GM18505 (cell line): Measurements from ENCODE around the gene ADAP1.

Experiments
- ATAC-seq: cut with Tn5 transposase; IDR thresholded peaks from one replicate; pipeline ENCODE4 v1.9.1; 2021; ENCODE audit not compliant: unreplicated experiment
- POLR2A ChIP-seq: IDR thresholded peaks from 4 replicates; pipeline ENCODE4 v1.6.1; 2011; ENCODE audit warnings: borderline replicate concordance; ENCODE audit not compliant: insufficient read depth, insufficient read length; ENCODE audit errors: extremely low read depth

The ADAP1 gene

DNA sequence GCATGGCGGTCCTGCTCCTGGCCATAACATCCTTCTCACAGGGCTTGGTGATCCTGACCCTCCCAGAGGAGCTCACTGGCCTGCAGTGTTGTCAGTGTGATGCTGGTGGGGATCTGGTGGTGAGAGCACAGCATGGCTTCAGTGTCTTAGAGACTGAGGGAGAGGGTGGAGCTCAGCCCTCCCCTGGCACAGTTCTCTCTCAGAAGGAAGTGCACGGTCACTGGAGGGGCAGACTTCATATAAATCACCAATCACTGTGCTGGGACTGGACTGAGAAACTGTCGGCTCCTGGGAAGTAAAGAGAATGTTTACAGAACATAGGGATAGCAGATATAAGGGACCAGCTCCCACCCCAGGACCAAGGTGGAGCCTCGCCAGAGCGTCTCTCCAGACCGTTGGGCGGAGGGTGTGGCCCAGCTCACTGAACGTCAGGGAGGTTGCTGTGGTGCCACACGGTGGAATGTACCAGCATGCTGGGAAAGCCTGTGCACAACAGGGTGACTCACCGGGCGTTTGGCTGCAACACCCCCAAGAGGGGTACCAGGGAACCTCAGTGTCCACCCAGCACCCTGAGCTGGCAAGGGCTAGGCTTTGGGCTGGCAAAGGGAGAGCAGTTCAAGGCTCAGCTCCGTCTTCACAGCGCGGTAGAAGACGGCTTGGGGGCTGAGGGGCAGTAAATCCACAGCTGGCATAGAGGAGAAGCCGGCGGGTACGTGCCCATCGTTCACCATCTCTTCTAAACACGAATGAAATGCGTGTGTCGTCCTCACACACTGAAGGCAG, 86.9 kb downstream of the ADAP1 start:
- no peak for TF ChIP-seq POLR2A
- ATAC-seq, result no peak

DNA sequence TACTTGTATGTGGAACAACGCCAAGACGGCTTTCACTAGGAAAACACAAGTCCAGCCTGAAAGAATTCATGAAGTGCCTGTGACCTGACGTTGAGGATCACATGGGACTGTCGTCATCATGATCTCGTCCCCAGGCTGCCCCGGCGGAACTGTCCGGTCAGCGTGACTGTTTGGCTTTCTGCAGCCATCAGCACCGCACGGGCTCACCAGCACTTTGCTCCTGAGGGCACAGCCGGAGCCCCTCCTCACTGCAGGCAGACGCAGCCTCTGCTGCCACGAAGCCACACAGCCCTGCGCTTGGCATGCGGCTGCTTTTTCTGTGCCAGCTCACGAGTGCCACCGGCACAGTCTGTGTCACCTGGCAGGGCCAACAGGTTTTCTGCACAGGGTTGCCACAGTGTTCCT, 87.5 kb downstream of the ADAP1 start:
- no peak for TF ChIP-seq POLR2A
- no peak for ATAC-seq

DNA sequence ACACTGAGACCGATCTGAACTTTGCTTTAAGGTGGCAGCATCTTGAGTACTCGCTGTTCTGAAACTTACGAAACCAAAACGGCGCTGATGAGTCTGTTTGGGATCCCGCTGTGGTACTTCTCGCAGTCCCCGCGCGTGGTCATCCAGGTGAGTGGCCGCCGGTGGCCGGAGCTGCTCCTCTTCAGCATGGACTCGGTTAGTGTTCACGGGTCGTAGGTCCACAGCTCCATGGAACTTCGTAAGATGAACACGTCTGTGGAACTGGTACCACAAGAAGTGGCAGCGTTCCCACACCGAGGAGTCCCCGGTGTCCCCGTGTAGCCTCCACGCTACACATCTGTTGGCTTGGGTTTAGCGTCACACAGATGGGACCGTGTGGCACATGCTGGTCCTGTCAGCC, 88.6 kb downstream of the ADAP1 start:
- no peak for TF ChIP-seq POLR2A
- no peak for ATAC-seq

DNA sequence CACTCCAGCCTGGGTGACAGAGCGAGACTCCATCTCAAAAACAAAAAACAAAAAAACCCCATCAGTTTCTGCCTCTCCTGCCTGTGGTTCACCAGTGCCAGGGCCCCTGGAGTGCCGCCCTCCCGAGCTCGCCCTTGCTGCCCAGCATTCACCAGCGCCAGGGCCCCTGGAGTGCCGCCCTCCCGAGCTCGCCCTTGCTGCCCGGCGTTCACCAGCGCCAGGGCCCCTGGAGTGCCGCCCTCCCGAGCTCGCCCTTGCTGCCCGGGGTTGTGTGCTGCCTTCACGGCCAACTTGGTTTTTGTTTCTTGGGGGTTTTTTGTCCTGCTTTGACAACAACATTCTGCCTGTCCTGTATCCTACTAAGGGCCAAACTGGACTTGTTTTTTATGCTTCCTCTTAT, 91.4 kb downstream of the ADAP1 start:
- no peak for ATAC-seq
- no peak for TF ChIP-seq POLR2A

DNA sequence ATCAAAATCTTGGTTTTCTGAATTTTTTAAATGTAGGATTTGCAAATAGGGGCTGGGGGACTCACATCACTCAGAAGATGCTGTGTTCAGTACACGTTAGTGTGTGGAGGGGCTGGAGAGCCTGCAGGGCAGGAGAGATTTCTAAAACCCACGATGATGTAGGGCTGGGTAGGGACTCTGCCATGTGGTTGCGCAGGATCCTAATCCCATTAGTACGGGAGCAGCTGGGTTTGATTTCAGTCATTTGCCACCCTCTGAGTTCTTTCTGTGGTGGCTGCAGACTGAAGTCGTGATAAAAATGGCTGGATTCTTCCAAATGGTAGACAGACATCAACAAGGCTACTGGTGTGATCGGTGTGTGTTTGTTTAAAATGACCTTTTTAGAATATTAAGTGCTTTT, 92.3 kb downstream of the ADAP1 start:
- no peak for ATAC-seq
- TF ChIP-seq POLR2A, result no peak

DNA sequence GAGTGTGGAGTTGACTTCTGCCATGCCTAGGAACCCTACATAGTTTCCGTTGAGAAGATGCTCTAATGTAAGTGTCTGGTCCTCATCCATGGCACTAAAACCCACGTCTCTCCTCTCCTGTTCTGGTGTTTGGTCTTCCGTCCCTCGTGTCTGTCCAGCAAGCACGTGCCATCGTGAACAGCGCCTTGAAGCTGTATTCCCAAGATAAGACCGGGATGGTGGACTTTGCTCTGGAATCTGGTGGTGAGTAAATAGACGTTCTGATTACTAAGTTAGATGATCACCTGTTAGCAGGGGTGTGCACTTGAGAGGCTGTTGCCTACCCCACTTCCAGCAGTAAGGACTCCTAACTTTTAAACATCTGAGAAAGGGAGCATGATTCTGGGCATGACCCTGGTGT, 93.3 kb downstream of the ADAP1 start:
- TF ChIP-seq POLR2A, result no peak
- ATAC-seq, result no peak

DNA sequence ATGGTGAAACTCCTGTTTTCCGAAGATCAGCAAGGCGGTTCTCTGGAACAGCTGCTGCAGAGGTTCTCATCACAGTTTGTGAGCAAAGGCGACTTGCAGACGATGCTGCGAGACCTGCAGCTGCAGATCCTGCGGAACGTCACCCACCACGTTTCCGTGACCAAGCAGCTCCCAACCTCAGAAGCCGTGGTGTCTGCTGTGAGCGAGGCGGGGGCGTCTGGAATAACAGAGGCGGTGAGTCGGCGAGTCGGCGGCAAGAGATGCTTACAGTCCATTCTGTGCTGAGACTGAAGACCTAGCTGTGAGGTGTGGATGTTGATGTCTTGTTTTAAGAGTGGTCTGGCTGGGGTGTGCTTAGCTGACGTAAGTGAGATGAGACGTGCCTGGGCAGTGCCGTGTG, 94.3 kb downstream of the ADAP1 start:
- no peak for TF ChIP-seq POLR2A
- ATAC-seq, result no peak

DNA sequence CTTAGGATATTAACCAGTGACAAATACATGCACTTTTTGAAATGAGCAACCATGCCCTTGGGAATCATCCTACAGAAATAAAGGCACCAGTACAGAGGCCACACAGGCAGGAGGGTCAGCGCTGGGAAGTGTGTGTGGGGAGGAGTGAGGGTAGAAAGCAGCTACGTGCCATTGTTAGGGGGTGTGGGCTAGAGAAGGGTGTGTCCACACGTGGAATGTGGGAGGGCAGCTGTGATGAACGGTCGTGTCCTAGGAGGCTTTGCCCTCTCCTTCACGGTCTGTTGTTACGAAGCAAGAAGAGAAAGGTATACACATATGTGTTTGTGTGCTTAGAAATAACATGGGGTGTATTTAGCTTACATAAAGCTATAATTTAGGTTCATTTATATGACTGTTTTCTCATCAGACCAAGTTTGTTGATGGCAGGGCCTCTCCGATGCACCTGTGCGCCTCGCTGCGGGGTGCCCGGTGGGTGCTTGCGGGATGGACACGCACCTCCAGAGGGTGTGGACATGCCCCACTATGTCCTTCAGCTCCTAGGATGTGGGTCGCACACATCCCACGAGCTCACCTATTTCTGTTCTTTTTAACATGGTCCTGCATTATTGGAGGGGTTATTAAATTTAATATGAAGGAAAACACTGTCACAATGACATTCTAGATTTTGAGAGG, 95.0 kb downstream of the ADAP1 start:
- no peak for ATAC-seq
- TF ChIP-seq POLR2A, result no peak

DNA sequence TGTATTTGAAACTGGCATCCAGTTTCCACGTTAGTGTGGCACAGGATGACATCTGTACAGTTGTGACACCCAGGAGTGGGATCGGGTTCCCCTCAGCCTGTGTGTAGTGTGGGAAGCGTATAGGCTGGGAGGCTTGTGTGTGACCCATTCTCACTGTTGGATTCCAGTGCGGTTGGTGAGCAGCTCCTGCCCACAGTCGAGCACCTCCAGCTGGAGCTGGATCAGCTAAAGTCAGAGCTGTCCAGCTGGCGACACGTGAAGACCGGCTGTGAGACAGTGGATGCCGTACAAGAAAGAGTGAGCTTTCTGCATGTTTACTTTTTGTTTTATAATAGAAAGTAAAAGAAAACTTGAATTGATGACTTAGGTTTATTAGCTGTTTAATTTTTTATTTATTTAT, 96.8 kb downstream of the ADAP1 start:
- ATAC-seq, result no peak
- TF ChIP-seq POLR2A, result no peak

DNA sequence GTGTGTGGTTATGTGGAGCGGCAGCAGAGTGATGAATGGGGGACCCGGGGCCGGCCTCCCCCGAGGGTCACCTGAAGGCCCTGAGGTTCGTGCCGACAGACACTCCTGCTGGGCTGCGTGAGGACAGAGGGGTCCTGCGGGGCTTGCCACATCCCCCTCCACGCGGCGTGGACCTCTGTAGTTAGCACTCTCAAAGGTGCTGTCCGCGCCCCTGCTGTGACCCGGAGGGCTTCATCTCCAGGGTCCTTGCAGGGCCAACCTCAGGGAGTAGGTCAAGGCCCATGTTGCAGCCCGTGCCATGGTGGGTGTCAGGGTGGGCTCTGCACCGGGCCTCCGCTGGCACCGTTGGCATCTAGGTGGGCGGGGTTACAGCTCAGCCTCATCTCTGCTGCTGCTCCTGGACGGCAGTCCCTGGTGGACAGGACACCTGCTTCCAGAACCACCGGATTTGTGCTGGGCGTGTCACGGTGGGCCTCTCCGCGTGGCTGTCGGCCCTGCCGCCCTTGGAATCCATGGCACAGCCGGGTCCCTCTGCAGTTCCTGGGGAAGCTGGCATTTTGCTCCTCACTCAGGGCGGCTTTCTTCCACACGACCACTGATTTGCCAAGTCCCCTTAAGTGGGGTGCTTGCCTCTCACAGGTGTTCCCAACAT, 97.9 kb downstream of the ADAP1 start:
- no peak for ATAC-seq
- TF ChIP-seq POLR2A, result no peak

DNA sequence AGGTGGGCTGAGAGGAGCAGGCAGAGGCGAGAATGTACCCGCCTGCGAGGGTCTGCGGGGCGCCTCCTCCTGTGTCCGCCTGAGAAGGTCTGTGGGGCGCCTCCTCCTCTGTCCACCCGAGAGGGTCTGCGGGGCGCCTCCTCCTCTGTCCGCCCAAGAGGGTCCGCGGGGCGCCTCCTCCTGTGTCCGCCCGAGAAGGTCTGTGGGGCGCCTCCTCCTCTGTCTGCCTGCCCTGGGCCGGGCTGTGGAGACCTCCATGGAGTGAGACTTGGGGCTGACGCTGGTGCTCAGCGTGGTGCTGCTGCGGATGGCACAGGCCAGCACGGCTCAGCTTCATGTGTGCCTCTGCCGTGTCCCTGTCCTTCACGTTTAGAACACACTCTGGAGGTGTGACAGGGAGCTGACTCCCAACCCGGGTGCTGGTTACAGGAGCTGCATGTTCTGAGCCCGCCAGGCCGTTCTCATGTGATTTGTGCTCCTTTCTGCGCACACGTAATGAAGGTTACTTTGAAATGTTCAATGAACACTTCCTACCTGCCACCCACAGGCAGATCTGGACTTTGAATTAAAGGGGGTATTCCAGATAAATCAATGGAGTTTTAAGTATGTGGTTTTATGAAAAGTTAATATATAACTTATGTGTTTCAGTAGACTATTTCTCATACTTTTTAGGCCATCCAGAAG, 98.7 kb downstream of the ADAP1 start:
- ATAC-seq, result no peak
- TF ChIP-seq POLR2A, result no peak

DNA sequence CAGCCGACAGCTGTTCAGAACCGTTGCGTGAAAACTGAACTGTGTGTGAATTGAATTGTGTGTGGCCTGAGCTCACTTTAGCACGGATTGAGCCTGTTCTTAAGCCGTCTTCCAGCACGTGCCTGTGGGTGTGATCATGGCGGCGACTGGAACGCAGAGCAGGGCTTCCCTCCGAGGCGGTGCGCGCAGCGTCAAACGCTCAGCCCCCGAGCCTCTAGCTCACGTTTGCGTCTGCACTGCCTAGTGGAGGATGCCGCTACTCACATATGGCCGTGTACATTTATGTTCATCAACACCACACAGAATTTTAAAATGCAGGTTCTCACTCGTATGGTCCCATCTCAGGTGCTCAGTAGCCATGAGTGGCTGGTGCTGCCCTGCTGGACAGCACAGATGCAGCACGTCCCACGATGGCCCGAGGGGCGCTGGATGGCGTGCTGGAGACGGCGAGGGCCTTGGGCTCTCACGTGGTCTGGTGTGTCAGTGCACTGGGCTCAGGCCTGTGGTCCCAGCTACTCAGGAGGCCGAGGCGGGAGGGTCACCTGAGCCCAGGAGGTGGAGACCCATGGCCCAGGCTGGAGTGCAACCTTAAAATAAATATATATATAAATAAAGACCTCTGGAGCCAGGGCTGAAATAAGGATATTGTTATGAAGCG, 100.2 kb downstream of the ADAP1 start:
- no peak for TF ChIP-seq POLR2A
- ATAC-seq, result no peak
